BLaER1 (cell line): ENCODE measurements around the gene MAGED2.
"Not testable (repeated sequence)": the region's sequence is repeated elsewhere in the genome, so short reads cannot be mapped to it uniquely, and the experiment has no call there.

Source experiments
- H3K27ac ChIP-seq: shearing (Covaris generic); formaldehyde crosslinking; 2 replicates; pipeline ENCODE4 v1.8.1; 2022
- H3K27me3 ChIP-seq: shearing (Covaris generic); formaldehyde crosslinking; 2 replicates; pipeline ENCODE4 v1.8.1; 2022
- H3K36me3 ChIP-seq: shearing (Covaris generic); formaldehyde crosslinking; 2 replicates; pipeline ENCODE4 v1.8.1; 2022
- H3K4me1 ChIP-seq: shearing (Covaris generic); formaldehyde crosslinking; 2 replicates; pipeline ENCODE4 v1.8.1; 2022
- H3K4me2 ChIP-seq: shearing (Covaris generic); formaldehyde crosslinking; 2 replicates; pipeline ENCODE4 v1.8.1; 2022
- H3K4me3 ChIP-seq: shearing (Covaris generic); formaldehyde crosslinking; 2 replicates; pipeline ENCODE4 v1.8.1; 2022
- H3K9ac ChIP-seq: shearing (Covaris generic); formaldehyde crosslinking; 2 replicates; pipeline ENCODE4 v1.8.1; 2022
- H3K9me3 ChIP-seq: shearing (Covaris generic); formaldehyde crosslinking; 2 replicates; pipeline ENCODE4 v1.8.1; 2022
- H4K20me1 ChIP-seq: shearing (Covaris generic); formaldehyde crosslinking; 2 replicates; pipeline ENCODE4 v1.8.1; 2022
- Cebpa-rat ChIP-seq: shearing (Covaris generic); IDR thresholded peaks from 2 replicates; pipeline ENCODE4 v1.8.1; 2022

MAGED2 gene

DNA sequence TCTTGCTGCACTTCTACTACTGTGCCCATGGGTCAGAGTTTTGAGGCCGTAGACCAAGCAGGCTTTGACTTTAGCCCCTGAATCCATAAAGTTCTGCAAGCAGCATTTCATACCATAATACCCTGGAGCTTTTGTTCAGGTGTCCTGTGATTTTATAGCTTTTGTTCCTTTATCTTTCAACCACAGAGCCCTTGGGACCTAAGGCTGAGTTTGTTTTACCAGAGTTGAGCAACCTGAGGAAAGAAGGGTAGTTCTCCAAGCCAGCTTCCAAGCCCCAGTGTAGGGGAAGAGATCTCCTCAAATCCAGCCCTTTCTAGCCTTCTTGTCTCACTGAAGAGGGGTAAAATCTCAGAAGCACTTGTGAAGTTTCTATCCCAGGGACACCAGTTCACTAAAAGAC lies 35.1 kb downstream of the MAGED2 start:
- peaks cover 4% of the 10 kb centered on the region; the same call in 1 of the 2 replicates for H3K9me3 ChIP-seq
- no peak for TF ChIP-seq Cebpa-rat

DNA sequence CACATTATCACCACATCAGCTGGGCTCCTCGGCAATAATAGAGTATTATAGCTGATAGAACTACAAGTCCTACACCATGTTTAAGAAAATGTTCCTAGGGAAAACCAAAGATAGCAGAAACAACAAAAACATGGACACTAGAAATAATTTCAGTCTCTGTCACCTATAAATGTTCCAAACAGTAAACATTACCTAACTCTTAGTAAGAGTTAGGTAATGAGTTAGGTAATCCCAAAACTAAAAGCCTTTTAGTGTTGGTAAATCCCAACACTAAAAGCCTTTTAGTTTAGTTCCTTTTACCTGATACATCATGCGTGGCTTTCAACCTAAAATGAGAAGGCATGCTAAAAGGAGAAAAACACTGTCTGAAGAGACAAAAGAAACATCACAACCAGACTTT lies 35.5 kb downstream of the MAGED2 start:
- Histone ChIP-seq H3K4me2 (no peak overlapping the region), H3K27me3 (peaks cover 43% of the 10 kb centered on the region), H3K4me1 (no peaks in the 10 kb centered on the region), H3K9ac (no peak overlapping the region), H3K9me3 (peaks cover 4% of the 10 kb centered on the region; the same call in 1 of the 2 replicates), H3K36me3 (no peaks in the 10 kb centered on the region), H4K20me1 (no peaks in the 10 kb centered on the region), H3K27ac (no peak overlapping the region), H3K4me3 (no peak overlapping the region)
- no peak for TF ChIP-seq Cebpa-rat

More for the DNA sequence above, 35.1 kb downstream of the MAGED2 start:
- H4K20me1 ChIP-seq: no peaks in the 10 kb centered on the region
- no peaks in the 10 kb centered on the region for H3K36me3 ChIP-seq
- no peak overlapping the region for H3K9ac ChIP-seq
- H3K27me3 ChIP-seq: peaks cover 43% of the 10 kb centered on the region
- H3K4me3 ChIP-seq: no peak overlapping the region
- no peak overlapping the region for H3K27ac ChIP-seq
- no peak overlapping the region for H3K4me2 ChIP-seq
- H3K4me1 ChIP-seq: no peaks in the 10 kb centered on the region

DNA sequence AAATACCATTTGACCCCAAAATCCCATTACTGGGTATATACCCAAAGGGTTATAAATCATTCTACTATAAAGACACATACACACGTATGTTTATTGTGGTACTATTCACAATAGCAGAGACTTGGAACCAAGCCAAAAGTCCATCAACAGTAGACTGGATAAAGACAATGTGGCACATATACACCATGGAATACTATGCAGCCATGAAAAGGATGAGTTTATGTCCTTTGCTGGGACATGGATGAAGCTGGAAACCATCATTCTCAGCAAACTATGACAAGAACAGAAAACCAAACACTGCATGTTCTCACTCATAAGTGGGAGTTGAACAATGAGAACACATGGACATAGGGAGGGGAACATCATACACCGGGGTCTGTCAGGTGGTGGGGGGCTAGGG lies 40.2 kb downstream of the MAGED2 start:
- not testable (repeated sequence) for H3K36me3 ChIP-seq, H3K9me3 ChIP-seq, H3K4me2 ChIP-seq, H4K20me1 ChIP-seq, H3K4me1 ChIP-seq, H3K9ac ChIP-seq, H3K4me3 ChIP-seq, H3K27ac ChIP-seq
- H3K27me3 ChIP-seq: peaks cover 33% of the 10 kb centered on the region

DNA sequence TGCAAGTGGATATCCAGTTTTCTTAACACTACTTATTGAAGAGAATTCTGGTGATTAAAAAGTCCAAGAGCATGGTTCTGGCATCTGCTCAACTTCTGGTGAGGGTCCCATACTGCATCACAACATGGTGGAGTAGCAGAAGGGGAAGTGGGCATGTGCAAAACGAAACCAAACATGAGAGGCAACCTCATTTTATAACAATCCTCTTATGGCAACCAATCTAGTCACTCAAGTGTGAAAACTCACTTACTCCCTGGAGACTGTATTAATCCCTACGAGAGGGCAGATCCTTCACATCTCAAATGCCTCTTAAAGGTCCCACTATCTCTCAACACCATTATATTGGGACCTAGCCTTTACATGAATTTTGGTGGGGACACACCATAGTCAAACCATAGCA lies 57.7 kb downstream of the MAGED2 start:
- Histone ChIP-seq H3K4me3 (no peak overlapping the region), H3K4me2 (peak overlapping the region; percentile 5), H4K20me1 (no peaks in the 10 kb centered on the region), H3K4me1 (no peaks in the 10 kb centered on the region), H3K27me3 (peaks cover 4% of the 10 kb centered on the region; the same call in 1 of the 2 replicates), H3K9me3 (peaks cover 13% of the 10 kb centered on the region), H3K27ac (no peak overlapping the region), H3K9ac (no peak overlapping the region), H3K36me3 (no peaks in the 10 kb centered on the region)
- no peak for TF ChIP-seq Cebpa-rat
